HG03439 (cell line): ENCODE results near the gene NOL12.
A peak's percentile ranks its signal among the peaks of the same experiment; 100 is the strongest.
"Not testable (repeated sequence)": the region's sequence is repeated elsewhere in the genome, so short reads cannot be mapped to it uniquely, and the experiment has no call there.

ENCODE experiments used
- ATAC-seq: cut with Tn5 transposase; IDR thresholded peaks from one replicate; pipeline ENCODE4 v1.9.1; 2021; ENCODE audit warnings: mild to moderate bottlenecking, moderate library complexity; ENCODE audit not compliant: unreplicated experiment

Gene NOL12, protein sequence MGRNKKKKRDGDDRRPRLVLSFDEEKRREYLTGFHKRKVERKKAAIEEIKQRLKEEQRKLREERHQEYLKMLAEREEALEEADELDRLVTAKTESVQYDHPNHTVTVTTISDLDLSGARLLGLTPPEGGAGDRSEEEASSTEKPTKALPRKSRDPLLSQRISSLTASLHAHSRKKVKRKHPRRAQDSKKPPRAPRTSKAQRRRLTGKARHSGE

DNA sequence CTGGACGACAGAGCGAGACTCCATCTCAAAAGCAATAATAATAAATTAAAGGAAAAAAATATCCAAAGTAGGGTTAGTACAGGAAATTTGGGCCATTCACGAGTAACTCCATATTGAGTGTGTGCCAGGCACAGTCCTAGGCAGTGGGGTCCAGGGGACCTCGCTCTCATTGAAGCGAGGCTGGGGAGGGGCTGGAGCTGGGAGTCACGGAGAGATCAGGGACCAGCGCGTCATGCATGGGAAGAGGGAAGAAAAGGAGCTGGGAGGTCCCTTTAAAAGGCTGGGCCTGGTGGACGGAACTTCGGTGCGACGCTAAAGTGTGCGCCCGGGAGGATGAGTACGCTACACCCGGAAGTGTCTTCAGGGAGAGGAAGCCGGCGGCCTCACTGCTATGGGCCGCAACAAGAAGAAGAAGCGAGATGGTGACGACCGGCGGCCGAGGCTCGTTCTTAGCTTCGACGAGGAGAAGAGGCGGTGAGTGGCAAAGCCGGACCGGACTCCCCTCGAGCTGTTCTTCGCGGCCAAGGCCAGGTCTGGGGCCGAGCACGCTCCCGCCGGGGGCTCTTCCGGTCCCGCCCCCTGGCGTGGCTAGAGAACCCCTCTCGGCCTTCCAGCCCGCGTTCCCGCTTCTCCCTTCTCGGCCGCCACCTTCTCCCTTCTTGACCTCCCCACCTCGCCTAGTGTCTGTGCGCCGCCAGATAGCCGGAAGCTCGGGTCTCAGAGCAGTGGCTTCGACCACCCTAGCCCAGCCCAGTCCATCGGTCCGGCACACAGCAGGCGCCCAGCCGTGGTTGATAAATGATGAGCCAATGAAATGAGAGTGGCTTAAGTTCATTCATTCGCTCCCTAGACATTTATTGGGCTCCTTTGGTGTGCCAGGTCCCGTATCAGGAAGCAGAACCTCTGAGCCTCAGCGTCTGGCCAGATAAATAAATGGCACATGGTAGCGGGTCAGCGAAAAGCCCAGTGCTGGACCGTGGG lies at the start of gene NOL12:
NOL12 (plus strand) TSS at position 342 of the 981 bp plus-strand sequence; CDS start at position 392, 50 bp downstream.
- peak; percentile 72 for ATAC-seq

DNA sequence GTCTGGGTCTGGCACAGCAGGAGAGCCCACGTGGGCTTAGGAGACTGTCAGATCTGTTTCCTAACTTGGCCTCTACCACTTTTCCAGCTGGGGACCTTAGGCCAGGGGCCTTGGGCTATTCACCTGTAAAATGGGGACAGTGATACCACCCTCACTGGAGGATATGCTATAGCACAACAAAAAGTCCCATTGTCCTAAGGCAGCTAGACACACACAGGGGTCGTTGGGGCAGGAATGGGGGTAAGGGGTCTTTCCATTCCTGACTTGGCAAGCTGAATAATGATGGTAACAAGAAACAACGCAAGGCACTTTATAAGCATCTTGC lies 49.2 kb upstream of the NOL12 start:
- ATAC-seq, result no peak

DNA sequence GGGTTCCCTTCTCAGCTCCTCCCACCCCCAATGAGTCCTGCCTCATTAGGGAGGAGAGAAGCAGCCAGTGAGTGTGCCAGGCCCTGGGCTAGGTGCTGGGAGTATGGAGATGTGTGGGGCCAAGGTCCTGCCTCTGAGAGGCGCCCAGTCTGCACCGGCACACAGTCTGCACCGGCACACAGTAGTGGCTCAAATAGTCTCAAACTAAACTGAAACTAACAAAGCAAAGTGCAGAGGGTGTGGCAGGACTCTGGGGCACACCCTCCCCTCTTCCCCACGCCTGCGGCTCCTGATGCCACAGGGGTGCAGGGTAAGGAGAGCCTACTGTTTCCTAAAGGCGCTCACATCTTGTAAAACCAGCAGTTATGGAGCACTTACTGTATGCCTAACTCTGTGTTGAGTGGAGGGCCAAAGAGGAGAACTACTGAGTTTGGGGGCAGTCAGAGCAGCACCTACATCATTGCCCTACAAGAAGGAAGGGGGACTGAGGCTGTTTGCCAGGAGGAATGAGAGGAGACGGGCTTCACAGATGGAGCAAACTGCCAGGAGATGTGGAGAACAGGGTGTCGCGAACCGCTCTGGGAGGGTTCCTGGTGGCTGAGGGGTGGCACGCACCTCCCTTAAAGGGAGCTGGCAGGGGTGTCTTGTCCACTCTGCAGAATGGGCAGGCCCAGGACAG lies 47.6 kb upstream of the NOL12 start:
- ATAC-seq, result no peak

DNA sequence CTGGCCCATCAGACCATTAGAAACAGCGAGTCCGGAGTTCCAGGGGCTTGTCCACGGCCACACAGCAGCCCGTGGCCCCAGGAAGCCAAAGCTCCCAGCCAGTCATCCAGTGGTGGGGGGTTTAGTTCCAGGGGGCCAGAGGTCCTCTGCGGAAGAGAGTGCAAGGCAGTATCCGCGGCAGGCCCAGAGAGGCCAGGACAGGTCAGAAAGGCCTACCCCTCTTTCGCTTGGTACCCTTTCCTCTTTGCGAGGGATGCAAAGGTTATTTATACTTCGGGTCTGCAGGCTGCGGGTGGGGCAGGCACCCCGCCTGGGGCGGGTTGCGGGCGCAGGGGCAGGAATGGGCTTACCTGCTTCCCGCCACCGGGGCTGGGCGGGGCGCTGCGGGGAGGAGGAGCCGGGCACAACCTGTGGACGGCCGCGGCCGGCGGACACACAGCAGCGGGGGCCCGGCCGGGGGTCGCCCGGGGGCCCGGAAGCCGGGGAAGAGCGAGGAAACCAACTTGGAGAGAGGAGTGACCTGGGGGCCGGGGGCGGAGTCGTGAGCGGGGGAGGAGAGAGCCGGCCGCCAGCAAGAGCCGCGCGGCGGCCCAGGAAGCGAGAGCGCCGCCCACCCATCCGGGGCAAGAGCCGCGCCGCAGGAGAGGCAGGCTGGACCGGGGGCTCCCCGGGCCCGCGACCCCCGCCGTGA lies 46.9 kb upstream of the NOL12 start, which contains the start of gene SH3BP1:
SH3BP1 (plus strand) TSS at position 600 of the 691 bp plus-strand sequence. CDS start 119 bp downstream, outside the sequence.
- ATAC-seq, result no peak

DNA sequence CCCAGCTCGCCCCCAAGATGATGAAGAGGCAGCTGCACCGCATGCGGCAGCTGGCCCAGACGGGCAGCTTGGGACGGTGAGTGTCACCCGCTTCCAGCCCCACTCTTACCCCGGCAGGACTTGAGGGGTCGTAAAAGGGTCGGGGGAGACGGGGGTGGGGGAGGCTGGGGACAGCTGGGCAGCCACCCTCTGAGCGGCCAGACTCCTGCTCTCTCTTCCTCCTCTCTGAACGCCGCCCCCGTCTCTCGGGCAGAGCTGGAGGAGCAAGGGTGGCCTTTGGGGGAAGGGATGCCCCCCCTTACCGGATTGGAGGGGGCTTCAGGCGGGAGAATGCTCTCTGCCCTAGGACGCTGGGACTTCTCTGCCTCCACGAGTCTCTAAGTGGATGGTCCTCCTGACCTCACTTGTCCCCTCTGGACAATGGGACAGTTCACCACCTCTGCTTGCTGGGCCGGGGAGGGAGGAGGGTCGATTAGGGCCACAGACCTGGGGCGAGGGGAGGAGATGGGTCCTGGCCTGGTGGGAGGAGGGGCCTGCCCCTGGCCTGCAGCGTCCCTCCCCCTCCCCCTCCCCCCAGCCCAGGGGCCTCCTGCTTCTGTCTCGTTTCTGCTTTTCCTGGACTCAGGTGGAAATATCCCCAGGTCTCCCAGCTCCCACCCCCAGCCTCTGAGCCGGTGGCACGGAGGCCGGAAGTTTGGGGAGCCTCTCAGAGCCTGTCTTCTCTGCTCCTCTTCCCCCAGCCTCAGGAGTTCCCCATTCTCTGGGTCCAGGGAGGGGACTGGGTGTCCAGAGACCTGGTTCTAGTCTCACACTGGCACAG lies 46.2 kb upstream of the NOL12 start:
- no peak for ATAC-seq

DNA sequence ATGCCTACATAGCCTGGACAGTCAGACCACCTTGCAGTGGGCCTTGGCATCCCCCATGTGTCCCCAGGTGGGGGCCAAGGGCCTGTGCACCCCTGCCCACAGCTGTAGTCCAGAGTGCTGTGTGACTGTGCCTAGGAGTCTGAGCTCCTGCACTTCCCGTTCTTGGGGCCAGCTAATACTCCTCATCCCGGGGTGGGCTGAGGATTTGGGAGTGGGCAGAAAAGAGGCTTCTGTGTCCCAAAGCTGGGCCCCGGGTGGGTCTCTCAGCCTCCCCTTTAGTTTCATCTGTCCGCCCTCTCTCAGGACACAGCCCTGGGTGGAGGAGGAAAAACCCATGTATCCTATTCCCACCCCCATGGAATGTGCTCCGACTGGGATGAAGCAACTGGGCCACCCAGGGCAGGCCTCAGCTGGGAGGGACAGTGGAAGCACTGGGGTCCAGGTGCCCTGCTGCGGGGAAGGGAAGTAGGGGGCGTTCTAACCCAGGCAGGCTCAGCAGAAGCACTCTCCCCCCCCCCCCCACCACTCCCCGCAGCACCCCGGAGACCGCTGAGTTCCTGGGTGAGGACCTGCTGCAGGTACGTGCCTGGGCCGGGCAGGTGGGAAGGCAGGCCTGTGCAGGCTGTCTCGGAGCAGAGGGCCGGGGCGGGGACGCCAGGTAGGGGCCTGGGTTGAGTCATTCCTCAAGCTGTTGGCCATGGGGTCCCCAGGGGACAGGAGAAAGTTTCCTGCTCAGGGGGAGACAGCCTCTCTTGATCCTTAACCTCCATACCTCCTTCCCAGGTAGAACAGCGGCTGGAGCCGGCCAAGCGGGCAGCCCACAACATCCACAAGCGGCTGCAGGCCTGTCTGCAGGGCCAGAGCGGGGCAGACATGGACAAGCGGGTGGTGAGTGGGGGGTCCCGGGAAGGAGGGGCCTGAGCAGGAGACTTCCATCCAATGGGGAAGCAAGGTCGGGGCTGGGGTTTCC lies 45.3 kb upstream of the NOL12 start:
- no peak for ATAC-seq

DNA sequence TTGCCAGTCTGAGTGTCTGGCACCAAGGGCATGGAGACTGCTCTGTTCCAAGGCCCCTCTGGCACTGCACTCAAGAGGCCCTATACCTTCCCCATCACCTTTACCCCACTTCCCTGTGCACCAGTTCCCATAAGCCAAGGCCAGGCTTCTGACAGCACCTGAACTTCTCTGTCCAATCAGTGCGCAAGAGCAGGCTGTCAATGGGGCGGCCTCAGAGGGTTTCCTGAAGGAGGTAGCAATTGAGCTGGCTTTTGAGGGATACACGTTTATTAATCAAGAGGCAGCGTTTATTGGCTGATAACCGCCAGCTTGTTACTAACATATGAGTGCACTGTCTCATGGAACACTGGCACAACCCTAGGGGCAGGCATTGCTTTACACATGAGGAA lies 44.6 kb upstream of the NOL12 start:
- ATAC-seq, result no peak

DNA sequence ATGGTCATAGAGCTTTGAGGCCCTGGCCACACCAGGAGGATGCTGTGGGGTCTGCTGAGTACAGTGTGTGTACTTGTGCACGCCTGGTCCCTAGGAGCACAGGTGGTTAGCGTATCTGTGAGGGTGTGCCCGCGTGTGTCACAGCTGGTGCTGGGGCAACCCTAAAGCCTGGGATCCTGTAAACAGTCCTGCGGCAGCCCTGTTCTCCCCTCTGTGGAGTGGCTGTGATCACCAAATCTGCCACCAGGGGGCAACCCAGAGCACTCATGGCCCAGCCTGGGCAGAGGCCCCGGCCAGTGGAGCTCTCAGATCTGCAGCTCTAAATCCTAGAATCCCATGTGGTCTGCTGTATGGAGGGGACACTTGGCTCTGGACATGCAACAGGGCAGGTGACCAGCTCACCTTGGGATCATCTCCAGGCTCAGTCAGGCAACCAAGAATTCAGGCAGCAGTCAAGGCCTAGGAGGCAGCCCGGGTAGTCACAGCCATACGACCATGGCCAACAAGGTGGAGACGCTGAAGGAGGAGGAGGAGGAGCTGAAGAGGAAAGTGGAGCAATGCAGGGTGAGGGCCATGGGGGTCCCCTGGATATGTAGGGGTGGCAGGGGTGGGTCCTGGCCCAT lies 42.8 kb upstream of the NOL12 start:
- ATAC-seq, result peak; percentile 52

DNA sequence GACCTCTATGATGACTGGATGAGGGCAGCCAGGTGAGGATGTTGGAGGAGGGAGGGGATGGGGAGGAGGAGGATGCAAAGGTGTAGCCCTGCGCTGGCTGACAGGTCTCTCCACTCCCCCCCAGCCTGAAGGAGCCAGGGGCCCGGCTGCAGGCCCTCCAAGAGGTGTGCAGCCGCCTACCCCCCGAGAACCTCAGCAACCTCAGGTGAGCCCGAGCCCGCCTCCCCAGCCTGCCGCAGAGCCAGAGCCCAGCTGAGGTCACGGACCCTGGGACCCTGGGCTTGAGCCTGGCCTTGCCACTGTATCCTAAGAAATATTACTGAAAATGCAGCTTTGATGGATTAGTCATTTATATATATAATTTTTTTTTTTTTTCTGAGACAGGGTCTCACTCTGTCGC lies 38.8 kb upstream of the NOL12 start:
- ATAC-seq, result no peak

DNA sequence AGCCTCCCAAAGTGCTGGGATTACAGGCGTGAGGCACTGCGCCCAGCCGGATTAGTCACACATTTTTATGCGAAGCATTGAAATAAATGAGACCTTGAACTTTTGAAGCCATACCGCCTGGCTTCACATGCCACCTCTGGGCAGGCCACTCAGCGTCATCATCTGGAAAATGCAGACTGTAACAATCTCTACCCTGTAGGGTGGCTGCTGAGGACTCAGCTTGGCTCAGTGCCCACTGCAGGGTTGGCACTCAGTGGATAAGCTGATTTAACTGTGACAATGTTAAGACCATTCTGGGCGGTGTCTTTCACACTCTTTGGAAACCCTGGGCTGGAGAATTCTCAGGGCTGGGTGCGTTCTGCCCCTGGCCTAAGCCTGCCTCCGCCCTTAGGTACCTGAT lies 38.2 kb upstream of the NOL12 start:
- ATAC-seq, result no peak

DNA sequence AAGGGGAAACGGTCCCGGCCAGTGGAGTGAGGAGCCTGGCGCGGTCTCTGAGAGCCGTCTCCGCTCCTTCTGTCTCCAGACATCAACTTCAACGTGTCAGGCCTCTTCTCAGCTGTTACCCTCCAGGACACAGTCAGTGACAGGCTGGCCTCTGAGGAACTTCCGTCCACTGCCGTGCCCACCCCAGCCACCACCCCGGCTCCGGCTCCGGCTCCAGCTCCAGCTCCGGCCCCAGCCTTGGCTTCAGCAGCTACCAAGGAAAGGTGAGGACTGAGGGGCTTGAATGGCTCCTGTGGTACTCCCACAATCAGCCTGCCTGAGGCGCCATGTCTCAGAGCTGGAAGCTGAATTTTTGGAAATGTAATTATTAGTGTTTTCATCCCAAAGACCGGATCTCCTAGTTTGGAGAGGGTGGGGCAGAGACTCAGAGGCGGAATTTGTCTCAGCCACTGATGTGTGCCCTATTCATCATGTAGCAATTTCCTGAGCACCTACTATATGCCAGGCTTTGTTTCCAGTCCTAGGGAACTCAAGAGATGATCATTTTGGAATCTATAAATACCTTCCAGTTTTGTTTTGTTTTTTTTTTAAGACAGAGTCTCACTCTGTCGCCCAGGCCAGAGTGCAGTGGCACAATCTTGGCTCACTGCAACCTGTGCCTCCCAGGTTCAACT lies 35.5 kb upstream of the NOL12 start:
- no peak for ATAC-seq

DNA sequence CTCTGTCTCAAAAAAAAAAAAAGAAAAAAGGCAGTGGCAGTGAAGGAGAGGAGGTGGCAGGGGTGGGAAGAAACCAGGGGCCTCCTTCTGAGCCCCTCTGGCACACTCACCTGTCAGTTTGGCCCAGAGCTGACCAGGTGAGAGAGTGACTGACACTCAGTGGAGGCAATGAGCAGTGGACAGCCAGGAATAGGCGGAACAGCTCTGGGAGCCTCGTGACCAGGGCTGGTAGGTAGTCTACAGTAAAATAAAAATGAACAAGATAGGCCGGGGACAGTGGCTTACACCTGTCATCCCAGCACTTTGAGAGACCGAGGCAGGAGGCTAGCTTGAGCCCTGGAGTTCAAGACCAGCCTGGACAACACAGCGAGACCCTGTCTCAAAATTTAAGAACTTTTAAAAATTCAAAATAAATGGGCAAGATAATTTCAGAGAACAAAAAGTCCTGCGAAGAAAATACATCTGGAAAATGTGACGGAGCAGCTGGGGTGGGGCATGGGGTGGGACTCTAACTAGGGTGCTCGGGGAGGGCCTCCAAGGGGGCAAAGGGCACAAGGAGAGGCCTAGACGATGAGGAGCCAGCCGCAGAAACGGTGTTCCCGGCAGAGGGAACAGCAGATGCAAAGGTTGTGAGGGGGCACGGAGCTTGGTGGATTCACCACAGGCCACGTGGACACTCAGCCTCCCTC lies 31.4 kb upstream of the NOL12 start:
- ATAC-seq, result no peak

DNA sequence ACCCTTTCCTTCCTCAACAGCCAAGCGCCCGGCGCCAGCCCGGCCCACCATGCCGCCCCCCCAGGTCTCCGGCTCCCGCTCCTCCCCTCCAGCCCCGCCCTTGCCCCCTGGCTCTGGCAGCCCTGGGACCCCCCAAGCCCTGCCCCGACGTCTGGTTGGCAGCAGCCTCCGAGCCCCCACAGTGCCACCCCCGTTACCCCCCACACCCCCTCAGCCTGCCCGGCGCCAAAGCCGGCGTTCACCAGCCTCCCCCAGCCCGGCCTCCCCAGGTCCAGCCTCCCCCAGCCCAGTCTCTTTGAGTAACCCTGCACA lies 30.9 kb upstream of the NOL12 start:
- ATAC-seq, result no peak

DNA sequence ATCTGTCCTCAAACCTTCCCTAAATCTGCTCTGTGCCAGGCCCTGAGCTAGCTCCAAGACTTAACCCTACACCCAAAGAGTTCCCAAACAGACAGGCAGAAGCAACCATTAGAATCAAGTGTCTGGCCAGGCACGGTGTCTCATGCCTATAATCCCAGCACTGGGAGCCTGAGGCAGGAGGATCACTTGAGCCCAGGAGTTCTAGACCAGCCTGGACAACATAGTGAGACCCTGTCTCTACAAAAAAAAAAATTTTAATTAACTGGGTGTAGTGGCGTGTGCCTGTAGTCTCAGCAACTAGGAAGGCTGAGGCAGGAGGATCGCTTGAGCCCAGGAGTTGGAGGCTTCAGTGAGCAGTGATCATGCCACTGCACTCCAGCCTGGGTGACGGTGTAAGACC lies 29.6 kb upstream of the NOL12 start:
- ATAC-seq, result not testable (repeated sequence)

DNA sequence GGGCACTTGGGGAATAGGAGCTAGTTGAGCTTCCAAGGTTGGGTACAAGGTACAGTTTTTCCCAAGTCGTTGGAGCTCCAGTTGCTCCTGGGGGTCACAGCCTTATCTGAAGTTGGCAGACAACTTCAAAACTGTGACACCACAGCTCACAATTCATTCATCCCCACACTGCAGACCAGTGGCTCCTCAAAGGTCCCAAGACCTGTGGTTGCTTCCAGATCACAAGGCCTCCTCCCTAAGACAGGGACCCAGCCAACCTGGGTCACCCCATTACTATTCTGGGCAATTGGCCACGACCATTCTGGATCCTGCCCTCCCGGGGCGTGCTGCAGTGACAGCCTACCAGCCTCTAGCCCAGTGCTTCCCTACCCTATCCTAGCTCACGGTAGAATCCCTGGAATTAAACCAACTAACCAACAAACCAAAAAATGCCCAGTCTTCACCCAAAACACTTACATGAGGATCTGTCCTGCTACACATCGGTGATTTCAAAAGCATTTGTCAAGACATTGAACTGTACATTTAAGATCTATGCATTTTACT lies 28.5 kb upstream of the NOL12 start:
- no peak for ATAC-seq

DNA sequence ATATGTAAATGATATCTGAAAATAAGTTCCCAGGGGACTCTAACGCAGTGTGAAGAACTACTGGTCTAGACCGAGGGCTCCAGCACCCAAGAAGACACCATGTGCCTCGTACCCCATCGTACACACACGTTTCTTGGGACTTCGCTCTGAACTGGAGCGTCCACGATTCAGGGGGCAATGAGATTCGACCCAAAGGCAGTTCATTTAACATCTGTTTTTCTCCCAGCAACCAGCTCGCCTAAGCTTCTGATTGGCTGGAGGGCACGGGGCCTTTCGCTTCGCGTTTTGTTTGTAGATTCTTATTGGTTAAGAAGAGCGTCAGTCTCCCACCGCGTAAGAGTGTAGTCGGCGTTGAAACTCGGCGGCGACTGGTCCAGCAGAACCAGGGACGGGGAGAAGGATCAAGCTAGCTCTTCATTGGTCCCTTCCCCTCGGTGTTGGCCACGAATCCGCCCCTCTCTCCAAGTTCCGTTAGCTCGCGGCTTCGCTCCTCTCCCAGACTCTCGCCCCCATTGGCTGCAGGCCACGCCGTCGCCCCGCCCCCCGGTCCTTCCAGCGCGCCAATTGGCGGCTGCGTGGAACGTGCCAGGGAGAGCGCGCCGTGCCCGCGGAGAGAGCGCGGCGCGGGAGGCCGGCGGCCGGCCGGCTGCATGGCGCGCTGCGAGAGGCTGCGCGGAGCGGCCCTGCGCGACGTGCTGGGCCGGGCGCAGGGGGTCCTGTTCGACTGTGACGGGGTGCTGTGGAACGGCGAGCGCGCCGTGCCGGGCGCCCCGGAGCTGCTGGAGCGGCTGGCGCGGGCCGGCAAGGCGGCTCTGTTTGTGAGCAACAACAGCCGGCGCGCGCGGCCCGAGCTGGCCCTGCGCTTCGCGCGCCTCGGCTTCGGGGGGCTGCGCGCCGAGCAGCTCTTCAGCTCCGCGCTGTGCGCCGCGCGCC lies 27.7 kb upstream of the NOL12 start, which contains the start of gene PDXP:
PDXP (plus strand) TSS at position 591 of the 933 bp plus-strand sequence; CDS start at position 651, 60 bp downstream.
- ATAC-seq, result peak; percentile 78
